GM18519 (cell line): ENCODE results near the gene LOXL3.

ENCODE experiments used
- ATAC-seq: cut with Tn5 transposase; IDR thresholded peaks from one replicate; pipeline ENCODE4 v1.9.1; 2021; ENCODE audit warnings: mild to moderate bottlenecking, moderate library complexity; ENCODE audit not compliant: unreplicated experiment, low FRiP score

Gene LOXL3

DNA sequence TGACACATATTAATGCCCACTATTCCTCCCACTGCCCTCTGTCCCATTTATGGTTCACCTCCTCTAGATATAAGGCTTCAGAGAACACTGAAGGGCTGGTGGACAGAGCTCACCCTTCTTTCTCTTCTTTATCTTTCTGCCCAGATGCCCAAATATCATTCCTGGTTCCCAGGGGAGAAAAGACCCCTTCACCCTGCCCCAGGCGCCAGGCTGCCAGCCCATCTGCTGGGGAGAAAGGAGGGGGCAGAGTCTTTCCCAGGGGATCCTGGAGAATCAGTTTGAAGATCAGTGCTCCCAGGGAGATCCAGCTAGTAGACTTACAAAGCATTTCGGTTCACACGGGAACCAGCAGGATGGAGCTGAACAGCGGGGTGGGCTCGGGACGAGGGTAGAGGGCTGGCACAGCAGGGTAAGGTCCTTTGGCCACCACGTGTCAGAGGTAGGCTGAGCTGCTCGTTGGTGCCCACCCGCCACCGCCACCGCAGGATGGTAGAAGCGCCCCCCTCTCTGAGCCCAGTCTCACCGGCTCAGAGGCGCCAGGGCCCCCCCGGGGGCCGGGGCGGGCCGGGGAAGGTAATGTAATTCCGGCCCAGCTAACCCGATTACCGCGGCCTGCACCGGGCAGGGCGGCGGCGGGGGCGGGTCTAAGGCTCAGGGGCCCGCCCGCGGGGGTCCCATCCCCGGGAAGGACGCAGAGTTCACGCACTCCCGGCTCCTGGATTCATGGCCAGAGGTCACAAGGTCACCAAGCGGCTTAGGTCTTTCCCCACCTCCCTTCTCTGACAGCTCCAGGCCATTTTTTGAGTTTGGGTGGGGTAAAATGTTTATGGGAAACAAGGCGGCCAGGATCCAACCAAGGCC lies 40.8 kb downstream of the LOXL3 start:
- ATAC-seq, result no peak

DNA sequence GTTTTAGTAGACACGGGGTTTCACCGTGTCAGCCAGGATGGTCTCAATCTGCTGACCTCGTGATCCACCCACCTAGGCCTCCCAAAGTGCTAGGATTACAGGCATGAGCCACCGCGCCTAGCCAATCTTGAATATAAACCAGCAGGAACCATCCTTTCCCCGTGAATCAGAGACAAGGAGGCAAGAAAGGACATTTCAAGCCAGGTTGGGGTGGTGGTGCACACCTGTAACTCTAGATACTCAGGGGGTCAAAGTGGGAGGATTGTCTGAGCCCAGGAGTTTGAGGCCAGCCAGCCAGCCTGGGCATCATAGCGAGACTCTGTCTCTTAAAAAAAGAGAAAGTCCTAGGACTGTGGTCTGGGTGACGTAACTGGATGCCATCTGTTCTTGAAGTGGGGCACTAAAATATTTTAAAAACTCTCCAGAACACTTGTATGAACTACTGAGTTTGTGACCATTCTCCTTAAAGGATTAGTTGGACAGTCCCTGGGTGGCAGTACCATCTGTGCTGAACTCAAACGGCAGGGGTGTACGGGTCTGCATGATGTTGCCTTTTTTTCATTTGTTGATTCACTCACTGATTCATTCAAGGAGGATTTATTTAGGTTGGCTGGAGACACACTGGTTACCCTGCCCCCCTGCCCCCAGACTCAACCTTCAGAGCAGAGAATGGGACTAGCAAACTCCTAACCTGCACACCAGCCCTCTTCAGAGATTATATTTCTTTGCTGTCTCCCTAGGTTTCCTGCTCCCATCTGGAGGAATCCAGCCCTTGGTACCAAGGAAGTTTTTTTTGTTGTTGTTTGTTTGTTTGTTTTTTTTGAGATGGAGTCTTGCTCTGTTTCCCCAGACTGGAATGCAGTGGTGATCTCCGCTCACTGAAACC lies 42.4 kb downstream of the LOXL3 start:
- no peak for ATAC-seq

DNA sequence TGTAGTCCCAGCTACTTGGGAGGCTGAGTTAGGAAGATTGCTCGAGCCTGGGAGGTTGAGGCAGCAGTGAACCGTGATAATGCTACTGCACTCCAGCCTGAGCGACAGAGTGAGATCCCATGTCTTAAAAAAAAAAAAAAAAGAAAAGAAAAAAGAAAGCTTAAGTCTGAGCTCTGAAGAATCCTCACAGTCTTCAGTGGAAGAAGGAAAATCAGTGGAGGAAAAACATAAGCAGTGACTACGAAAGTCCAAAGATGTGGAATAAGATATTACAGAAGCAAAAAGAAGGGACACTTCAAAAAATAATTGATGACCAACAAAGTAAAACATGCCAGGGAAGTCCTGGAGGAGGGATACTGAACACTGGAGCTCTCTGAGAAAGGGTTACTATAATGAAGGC lies 43.5 kb downstream of the LOXL3 start:
- ATAC-seq, result no peak

DNA sequence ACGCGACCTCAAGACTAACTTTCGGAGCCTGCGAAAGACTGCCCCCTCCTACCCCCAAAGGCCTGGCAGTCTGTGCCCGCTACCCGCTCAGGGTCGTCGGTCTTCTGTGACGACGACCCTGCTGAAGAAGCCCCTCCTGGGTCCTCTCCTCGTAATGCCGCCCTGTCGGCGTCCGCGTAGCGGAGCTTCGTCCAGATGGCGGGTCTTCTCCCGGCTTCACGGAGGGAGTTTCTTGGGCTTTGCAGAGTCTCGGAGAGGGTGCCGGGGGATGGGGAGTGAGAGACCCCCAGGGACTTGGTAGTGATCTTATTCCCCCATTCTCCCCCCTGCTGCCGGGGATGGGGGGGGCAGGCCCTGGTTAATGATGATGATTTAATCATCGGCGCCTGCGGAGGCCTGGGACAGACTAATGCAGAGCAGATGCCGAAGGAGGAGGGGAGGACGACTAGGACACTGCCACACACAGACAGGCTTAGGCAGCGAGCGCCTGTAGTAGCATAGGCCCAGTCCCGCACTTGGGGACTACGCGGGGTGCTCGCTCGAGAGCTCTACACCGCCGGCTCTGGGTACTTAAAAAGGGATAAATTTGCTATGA lies 45.7 kb downstream of the LOXL3 start:
- no peak for ATAC-seq

DNA sequence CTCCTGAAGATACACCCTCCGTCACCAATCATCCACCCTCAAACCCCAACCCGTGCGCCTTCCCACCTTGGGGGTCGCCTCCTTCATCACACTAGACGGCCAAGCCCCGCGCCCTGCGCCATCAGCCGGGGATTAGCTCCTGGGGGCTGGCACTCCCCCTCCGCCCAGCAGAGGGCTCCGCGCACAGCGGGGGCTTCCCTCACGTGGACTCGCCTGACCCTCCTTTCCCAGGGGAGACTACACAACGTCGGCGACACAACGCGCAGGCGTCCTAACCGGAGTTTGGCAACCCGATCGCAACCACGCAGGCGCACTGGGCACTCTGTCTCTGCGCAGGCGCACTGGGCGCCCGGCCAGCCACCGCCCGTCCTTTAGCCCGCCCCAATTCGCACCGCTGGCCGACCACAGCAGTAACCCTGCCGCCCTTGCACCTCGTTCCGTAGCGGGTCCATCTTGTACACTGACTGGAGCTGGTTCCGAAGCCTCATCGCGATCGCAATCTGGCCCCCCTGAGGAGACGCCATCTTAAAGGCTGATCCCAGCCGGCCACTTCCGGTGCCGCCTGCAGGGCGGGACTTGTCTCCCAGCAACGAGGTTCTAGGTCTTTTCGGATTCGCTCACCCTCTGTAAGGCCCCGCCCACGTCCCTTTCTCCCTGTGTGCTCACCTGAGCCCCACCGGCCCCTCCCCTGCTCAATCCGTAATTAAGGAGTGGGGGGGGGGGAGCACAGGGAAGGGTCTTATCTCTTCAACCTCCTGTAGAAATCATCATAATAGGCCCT lies 46.4 kb downstream of the LOXL3 start, which contains the start of gene PCGF1:
Gene PCGF1, minus strand, starts transcription at position 551 of the 781 bp plus-strand sequence. Its CDS starts 27 bp downstream, at position 524.
- ATAC-seq, result peak; percentile 75

DNA sequence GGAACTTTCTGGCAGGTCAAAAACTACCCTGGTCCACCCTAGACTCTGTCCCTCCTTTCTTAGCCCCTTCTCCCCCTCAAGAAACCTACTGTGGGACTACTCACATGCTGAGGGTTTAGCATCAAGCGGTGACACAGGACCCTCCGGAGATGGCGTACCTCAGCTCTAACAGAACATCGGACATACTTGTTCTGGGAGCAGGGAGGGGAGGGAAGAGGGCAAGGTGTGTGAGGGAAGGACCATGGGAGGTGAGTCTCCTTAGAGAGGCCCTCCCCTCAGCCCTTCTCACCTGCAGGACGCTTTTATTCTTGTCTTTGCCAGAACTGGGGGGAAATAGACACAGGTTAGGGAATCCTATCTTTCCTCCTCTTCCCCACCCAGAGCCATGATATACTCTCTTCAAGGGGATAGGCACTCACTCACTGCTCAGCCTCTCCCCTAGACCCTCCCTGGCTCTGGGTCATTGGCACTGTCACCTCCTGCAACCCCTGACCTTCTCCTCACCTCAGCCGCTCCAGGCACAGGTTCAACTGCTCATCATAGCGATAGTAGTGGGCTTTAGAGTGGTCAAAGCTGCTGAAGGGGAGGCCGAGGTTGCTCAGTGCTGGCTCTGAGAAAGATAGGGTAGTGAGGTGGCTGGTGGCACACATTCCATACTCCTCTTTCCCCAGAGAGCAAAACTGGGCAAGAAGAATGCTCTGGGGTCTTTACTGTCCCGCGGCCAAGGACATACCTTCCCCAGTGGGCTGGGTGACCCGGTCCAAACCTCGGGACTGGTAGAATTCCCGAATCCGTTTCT lies 48.1 kb downstream of the LOXL3 start:
- no peak for ATAC-seq

DNA sequence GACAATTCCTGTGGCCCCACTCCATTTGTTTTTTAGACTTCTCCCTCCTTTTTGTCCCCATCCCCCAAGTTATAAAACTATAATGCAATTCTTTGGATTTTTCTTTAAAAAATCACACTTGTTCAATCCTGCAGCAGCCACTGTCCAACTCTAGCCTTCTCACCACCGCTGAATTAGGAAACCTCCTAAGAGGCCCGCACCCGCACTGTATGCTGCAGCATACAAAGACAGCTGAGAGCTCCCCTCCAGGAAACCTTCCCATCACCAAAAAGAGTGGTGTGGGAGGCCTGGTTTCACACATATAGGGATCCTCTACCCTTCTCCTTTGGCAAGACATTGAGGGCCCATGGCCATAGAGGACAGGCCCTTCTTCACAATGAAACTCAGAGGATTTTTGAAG lies 49.2 kb downstream of the LOXL3 start:
- ATAC-seq, result no peak

DNA sequence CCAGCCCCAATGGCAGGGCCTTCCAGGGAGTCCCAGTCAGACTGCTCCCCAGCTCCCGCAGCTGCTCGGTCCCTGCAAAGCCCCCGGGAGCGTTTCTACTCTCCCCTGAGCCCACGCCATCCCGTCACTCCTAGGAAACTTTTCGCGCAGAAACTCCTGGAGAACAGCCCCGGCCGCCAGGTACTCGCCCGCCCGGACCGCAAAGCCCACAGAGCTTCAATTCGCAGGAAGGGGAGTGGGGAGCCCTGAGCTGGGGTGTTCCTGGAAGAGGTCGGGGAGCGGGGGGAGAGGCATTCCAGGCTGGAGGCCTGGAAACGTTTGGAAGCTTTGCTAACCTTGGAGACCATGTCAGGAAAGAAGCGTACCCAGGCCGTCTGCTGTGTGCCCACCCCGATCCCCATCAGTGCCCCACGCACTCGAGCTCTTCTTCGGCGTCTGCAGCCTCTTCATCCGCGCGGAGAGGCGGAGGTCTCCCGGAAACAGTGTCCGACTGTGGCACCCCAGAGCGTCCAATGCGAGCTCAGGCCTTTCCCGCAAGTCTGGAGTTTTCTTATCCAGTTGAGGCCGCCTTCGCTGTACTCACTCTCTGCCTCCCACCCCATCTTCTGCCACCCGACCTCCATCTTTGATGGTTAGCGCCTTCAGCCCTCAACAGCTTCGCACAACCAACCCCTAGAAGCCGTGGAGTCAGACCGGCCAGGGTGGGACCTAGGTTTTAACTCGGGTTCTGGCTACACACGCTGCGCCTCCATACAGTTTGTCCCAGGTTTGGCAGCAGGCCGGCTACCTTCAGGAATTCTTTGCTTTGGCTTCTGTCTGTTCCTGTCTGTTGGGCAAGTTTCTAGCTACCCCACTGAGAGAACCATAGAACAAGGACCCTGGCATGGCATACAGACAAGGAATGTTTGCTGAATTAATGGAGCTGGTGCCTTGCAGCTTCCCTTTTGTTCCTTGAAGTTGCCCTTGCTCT lies 50.0 kb downstream of the LOXL3 start:
- no peak for ATAC-seq

DNA sequence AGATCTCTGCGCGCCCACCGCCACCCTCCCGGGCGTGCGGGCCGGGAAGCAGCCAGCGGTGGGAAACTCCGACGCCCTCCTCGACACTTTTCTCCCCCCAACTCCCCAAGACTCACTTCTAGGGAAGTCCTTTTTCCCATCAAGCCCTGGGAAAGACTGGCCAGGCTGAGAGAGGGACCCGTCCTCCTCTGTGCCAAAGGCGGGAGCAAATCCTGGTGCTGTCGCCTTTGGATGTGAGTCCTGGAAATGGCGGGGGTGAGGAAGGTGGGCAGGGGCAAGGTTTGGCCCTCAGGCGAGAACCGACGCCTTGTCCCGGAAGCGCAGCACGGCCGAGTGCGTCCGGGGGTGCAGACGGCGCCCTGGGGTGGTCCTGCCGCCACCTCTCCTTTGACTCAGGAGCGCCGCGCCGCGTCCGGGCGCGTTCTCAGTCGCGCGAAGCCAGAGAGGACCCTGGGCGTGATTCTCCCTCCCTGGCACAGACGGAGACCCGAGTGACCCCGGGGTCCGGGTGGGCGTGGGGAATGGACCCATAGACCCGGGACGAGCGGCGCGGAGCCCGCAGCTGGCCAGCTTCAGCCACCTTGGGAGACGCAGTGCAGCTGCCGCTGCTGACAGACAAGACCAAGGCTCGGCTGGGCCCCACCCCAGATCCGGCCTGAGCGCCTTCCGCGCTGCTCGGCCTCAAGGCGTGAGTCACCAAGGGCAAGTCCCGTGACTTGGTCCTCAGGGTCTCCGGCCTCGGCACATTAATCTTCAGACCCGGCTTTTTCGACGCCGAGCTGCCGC lies 50.8 kb downstream of the LOXL3 start:
- ATAC-seq, result peak; percentile 32

DNA sequence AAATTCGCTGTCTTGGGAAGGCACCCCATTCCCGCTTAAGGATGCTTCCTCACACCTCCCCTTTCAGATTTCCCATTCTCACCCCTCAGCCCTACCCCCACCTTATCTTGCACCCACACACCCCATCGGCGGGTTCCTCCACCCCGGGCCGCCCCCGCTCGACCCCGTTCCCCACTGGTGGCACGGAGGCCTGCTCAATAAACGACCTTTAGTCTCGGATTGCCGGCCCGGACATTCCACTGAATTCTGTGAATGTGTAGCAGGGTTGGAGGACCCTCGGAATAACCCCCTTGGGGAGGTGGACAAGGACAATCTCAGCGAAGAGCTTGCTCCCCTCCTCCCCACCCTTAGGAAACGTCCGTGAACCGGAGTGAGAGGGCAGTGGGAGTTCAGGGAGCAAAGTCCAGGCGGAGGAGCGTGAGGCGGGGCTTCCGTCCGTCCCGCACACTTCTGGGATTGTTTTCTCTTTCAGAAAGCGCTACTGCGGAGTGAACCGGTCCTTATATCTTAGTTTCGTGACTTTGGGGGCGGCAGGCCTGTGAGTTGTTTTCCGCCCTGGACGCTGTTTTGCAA lies 51.5 kb downstream of the LOXL3 start:
- ATAC-seq, result no peak

DNA sequence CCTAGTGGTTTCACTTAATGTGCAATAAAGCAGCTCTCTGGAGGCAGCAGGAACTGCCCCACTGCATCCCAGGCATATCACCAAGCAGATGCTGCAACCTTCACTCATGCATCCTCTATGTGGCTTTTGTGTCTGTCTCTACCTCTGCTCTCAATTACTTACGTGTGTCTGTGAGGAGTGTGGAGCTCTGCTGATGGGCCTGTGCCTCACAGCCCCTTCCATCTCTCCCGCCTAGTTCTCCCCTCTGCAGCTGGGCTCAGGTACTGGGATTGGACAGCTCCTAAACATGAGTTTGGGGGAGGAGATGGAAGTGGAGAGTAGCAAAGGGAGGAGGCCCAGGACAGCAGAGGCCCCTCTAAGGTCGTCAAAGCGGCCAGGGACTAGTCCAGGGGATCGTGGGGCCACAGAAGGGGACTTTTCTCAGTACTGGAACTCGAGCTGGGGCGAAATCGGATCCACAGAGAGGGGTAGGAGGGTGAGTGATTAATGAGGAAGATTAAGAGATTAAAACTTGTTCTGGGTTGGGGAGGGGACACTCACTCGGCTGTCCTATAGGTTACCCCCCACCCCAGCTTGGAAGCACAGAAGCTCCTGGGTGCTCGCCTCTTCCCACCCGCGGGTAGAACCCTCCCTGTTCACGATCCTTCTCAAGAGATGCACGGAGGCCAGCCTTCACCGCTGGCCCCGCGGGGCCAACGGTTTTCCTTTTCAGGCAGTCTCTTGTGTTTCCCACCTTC lies 52.2 kb downstream of the LOXL3 start:
- no peak for ATAC-seq

DNA sequence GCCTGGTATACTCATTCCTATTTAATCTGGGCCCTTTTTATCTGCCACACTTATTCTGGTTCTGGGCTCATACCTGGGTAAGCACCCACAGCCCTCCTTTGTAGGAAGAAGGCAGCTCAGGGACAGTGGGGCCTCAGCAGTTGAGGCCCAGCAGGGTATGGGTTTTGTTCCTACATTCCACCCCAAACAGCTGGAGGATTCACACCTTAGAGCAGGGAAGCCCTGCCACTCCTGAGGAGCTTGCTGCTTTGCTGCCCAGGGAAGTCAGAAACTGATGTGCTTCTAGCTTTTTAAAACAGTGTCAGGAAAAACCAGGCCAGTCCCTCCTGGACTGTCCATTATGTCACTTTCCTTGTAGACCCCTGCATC lies 53.2 kb downstream of the LOXL3 start:
- no peak for ATAC-seq

DNA sequence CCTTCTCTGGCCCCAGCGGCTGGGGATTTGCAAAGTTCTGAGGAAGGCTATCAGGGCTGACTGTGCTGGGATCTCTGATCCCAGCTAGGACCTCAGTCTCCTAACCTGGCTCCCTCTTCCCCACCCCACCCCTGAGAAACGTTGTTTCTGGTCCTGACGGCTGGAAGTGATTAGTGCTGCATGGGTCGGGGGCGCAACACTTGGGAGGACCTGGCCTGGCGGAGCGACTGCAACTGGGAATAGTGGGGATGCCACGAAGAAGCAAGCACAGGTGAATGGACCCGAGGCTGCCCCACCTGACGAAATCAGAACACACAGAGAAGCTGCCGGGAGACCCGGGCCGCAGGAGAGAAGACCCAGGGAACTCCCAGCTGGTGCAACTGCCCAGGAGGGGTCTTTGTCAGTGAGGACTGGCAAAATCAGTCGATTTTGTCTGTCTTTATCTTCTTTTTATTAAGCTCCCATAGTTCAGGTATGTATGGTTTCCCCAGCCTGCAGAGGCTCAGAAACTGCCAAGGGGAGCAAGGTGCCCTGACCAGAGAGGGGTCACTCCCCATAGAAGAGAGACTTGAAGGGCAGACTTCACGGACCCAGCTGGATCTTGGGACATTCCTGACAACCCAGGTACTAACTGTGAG lies 53.7 kb downstream of the LOXL3 start:
- no peak for ATAC-seq

DNA sequence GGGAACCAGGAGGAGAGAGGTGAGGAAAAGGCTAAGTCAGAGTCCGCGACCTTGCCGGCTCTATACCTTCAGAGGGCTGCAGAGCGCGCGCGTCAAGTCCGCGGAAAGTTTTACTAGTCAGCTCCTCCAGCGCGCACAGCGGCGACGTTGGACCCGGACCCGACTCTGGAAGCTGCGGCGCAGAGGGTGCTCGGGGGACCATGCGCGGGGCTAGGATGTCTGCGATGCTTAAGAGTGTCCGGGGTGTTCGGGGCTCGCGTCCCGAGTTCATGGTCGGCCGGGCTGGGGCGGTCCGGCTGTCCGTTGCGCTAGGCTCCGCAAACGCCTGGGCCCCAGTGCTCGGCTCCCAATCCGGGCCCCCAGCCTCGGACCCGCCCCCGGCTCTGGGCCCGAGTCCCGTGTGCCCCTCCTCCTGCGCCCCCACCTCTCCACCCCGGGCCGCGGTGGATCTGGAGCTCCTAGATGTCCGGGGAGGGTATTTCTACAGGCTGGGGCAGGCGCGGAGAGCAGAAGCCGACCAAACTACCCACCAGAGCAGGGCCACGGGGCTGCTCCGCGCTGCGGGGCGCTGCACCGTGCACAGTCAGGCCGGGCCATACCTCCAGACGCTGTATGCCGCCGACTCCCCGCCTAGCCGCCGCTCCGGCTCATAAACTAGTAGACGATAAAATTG lies 54.3 kb downstream of the LOXL3 start, which contains the start of gene LBX2:
Gene LBX2, minus strand, starts transcription at position 337 of the 673 bp plus-strand sequence. Its CDS starts 66 bp downstream, at position 271.
- ATAC-seq, result no peak

DNA sequence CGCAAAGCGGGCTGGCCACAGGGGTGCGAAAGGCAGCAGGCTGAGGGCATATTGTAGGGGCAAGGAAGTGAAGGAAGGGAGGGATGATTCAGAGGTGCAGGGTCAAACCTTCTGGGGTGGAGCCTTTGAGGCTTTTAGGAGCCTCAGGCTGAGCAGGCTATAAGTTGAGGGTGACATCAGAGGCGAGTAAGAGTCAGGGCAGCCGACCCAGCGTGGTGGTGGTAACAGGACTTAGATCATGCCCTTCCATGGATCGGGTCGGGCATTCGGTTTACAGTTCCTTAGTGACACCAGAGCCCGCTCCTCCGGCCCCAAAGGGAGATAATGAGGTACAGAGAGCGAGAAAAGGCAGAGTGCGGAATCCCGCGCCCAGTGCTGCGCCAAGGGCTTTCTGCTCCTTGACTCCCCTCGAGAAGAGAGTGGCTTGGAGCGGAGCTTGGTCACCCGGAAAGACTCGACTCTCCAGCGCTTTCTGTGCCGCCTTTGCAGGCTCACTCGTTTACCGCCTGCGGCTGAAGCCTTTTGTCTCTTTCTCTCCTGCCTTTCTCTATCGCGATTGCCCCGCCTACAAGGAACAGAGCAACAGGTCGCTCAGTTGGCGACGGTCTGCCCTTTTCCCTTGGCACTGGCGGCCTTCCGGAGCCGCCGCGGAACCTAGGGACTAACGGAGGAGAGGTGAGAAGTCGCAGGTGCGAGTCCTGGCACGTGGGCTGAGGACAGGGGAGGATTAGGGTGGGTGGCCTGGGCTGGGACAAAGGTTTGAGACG lies 55.1 kb downstream of the LOXL3 start:
- ATAC-seq, result no peak
